ENCODE results near the gene ARHGEF11. TPM values are rescaled to one million over a fixed set of nuclear protein-coding genes. Genes with fewer than 3 reads are reported as not detected.

The ARHGEF11 gene
- total RNA-seq, 1 experiment from 2014 or later, result 45.5 TPM

DNA sequence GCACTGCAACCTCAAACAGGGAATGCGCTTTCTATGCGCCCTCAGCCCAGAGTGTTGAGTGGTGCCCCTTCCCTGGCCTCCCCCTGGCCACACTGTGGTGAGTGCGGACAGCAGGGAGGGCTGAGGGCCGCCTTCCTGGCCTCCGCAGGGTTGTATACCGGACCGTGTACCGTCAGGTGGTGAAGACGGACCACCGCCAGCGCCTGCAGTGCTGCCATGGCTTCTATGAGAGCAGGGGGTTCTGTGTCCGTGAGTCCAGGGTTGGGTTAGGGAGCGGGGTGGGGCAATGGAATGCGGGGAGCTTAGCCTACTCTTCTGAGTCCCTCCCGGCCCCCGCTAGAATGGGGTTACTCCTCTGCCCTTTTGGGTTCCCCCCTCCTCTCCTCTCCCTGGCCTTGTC lies 140.4 kb downstream of the ARHGEF11 start:
- no peaks in the 10 kb centered on the region for H3K36me3 ChIP-seq (ENCODE audit: control insufficient read depth, insufficient read depth, low read length)
- H3K4me1 ChIP-seq, result 0 out of 2 replicates have a peak, but pooled peaks cover 9% of the 10 kb centered on the region
- Mint-ChIP-seq H3K27ac (ENCODE audit: unreplicated experiment) (no peak overlapping the region), H3K4me3 (ENCODE audit: unreplicated experiment) (no peak overlapping the region), H3K27me3 (ENCODE audit: insufficient read depth, unreplicated experiment) (no peaks in the 10 kb centered on the region), H3K4me1 (ENCODE audit: low read depth, unreplicated experiment) (no peaks in the 10 kb centered on the region), H3K36me3 (ENCODE audit: insufficient read depth, unreplicated experiment) (no peaks in the 10 kb centered on the region), H3K9me3 (ENCODE audit: unreplicated experiment) (no peaks in the 10 kb centered on the region)
- no peak for DNase-seq
- H3K9me3 ChIP-seq, result no peaks in the 10 kb centered on the region
- H3K4me3 ChIP-seq (ENCODE audit: low read depth, low read length), result no peak overlapping the region
- ChIA-PET POLR2A (no interaction called here), CTCF (no interaction called here)
- TF ChIP-seq, protein P1, sequence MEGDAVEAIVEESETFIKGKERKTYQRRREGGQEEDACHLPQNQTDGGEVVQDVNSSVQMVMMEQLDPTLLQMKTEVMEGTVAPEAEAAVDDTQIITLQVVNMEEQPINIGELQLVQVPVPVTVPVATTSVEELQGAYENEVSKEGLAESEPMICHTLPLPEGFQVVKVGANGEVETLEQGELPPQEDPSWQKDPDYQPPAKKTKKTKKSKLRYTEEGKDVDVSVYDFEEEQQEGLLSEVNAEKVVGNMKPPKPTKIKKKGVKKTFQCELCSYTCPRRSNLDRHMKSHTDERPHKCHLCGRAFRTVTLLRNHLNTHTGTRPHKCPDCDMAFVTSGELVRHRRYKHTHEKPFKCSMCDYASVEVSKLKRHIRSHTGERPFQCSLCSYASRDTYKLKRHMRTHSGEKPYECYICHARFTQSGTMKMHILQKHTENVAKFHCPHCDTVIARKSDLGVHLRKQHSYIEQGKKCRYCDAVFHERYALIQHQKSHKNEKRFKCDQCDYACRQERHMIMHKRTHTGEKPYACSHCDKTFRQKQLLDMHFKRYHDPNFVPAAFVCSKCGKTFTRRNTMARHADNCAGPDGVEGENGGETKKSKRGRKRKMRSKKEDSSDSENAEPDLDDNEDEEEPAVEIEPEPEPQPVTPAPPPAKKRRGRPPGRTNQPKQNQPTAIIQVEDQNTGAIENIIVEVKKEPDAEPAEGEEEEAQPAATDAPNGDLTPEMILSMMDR (IDR thresholded peaks at IDR 0.05; ENCODE audit: insufficient read depth in 1 of 2, low read depth in 1 of 2, low read length in 1 of 2, severe bottlenecking in 1 of 2, unreplicated experiment in 1 of 2), result no peak
- intact Hi-C loops (cut with micrococcal nuclease; ENCODE audit: unreplicated experiment), result no loop called here
- H3K27me3 ChIP-seq (replicated peaks; ENCODE audit: control insufficient read depth, insufficient read depth, low read length), result no peaks in the 10 kb centered on the region
- no TSS peak for BruUV-seq (replicated peaks)

DNA sequence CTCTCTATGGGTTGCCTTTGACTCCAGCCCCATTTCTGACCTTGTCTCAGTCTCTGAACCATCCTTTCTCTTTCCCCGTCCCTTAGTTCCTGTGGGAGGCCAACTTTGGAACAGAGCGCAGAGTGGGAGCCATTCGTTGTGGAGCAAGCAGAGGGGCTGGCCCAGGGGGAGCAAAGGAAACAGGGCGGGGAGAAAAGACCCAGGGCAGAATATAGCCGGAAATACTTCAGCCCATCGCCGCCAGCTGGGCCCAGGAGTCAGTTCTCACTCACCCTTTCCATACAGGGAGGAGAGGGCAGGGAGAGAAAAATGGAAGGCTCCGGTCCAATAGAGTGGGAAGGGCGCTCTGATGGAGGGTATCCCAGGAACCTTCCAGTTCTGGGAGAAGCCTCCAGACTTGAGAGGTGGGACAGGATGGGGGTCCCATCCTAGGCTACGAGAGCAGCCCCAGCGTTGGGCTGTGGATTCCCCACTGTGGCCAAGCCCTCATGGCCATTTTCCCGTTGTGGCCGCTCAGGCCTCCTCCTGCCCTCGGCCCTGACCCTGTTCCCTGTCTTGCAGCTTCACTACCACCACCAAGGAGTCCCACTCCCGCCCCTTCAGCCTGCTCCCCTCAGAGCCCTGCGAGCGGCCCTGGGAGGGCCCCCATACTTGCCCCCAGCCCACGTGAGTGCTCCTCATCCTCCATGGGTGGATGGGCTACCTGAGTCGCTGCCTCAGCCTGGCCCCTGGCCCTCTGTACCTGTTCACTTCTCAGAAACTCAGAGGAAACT lies 141.2 kb downstream of the ARHGEF11 start:
- no TSS peak for BruUV-seq (replicated peaks)

DNA sequence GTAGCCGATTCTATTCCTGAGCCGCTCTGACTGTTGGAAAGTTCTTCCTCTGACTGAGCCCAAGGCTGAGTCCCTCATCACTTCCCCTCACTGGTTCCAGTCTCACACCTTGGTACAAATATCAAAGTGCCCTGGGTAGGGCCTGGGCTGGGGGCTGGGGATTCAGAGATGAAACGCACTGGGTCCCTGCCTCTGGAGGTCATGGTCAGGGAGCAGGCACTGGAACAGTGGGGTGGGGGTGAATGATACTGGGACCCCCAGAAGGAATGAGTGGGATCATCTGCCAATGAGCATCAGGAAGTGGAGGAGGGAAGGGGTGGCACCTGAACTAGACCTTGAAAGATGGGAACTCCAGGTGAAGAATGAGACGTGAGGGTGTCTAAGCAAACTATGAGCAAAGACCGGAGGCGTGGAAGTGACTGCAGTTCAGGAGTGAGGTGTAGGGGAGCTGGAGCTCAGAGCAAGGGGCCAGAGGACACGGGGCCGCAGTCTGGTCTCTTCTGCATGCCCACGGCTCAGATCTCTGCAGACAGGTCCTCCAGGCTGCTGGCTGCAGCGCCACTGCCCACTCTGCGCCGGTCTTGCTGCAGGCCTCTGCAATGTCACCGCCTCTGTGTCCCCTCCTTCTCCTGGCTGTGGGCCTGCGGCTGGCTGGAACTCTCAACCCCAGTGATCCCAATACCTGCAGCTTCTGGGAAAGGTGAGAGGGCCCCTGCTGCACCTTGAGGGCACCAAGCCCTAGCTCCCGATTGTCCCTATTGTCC lies 142.0 kb downstream of the ARHGEF11 start:
- Mint-ChIP-seq H3K27me3 (ENCODE audit: insufficient read depth, unreplicated experiment) (no peaks in the 10 kb centered on the region), H3K9me3 (ENCODE audit: unreplicated experiment) (no peaks in the 10 kb centered on the region), H3K36me3 (ENCODE audit: insufficient read depth, unreplicated experiment) (no peaks in the 10 kb centered on the region), H3K27ac (ENCODE audit: unreplicated experiment) (no peak overlapping the region), H3K4me3 (ENCODE audit: unreplicated experiment) (no peak overlapping the region), H3K4me1 (ENCODE audit: low read depth, unreplicated experiment) (peaks cover 3% of the 10 kb centered on the region)
- Histone ChIP-seq H3K9me3 (no peaks in the 10 kb centered on the region), H3K4me1 (0 out of 2 replicates have a peak, but pooled peaks cover 9% of the 10 kb centered on the region), H3K4me3 (ENCODE audit: low read depth, low read length) (no peak overlapping the region), H3K36me3 (ENCODE audit: control insufficient read depth, insufficient read depth, low read length) (no peaks in the 10 kb centered on the region), H3K27me3 (replicated peaks; ENCODE audit: control insufficient read depth, insufficient read depth, low read length) (no peaks in the 10 kb centered on the region)
- BruUV-seq (replicated peaks), result no TSS peak
- ChIA-PET CTCF (no interaction called here), POLR2A (no interaction called here)
- intact Hi-C loops (cut with micrococcal nuclease; ENCODE audit: unreplicated experiment), result no loop called here
- TF ChIP-seq, protein P1 (IDR thresholded peaks at IDR 0.05; ENCODE audit: insufficient read depth in 1 of 2, low read depth in 1 of 2, low read length in 1 of 2, severe bottlenecking in 1 of 2, unreplicated experiment in 1 of 2), result no peak
- no peak for DNase-seq

More for the DNA sequence above, 141.2 kb downstream of the ARHGEF11 start:
- Mint-ChIP-seq H3K4me3 (ENCODE audit: unreplicated experiment) (no peak overlapping the region), H3K27ac (ENCODE audit: unreplicated experiment) (no peak overlapping the region), H3K27me3 (ENCODE audit: insufficient read depth, unreplicated experiment) (no peaks in the 10 kb centered on the region), H3K4me1 (ENCODE audit: low read depth, unreplicated experiment) (no peaks in the 10 kb centered on the region), H3K36me3 (ENCODE audit: insufficient read depth, unreplicated experiment) (no peaks in the 10 kb centered on the region), H3K9me3 (ENCODE audit: unreplicated experiment) (no peaks in the 10 kb centered on the region)
- CTCF ChIA-PET, result no interaction called here
- Histone ChIP-seq H3K36me3 (ENCODE audit: control insufficient read depth, insufficient read depth, low read length) (no peaks in the 10 kb centered on the region), H3K27me3 (replicated peaks; ENCODE audit: control insufficient read depth, insufficient read depth, low read length) (no peaks in the 10 kb centered on the region), H3K9me3 (no peaks in the 10 kb centered on the region), H3K4me1 (0 out of 2 replicates have a peak, but pooled peaks cover 9% of the 10 kb centered on the region), H3K4me3 (ENCODE audit: low read depth, low read length) (no peak overlapping the region)
- TF ChIP-seq, protein P1 (IDR thresholded peaks at IDR 0.05; ENCODE audit: insufficient read depth in 1 of 2, low read depth in 1 of 2, low read length in 1 of 2, severe bottlenecking in 1 of 2, unreplicated experiment in 1 of 2), result no peak
- no peak for DNase-seq
- intact Hi-C loops (cut with micrococcal nuclease; ENCODE audit: unreplicated experiment), result no loop called here
- POLR2A ChIA-PET, result no interaction called here

Measured in Caco-2 (cell line).